ENCODE measurements around the gene ADGRB2.

The ADGRB2 gene

GRCh38 chr1:31748365-31748764, 15.8 kb downstream of the ADGRB2 start:
- DNase-seq = no peak

- DNase-seq = no peak
Measured at GRCh38 chr1:31747304-31747703, 16.8 kb downstream of the ADGRB2 start.

- no peak for DNase-seq
Measured at GRCh38 chr1:31746687-31747086, 17.5 kb downstream of the ADGRB2 start.

GRCh38 chr1:31745946-31746670, 18.0 kb downstream of the ADGRB2 start:
- DNase-seq = no peak

- peak; percentile 60 for DNase-seq
Measured at GRCh38 chr1:31745096-31745945, 18.8 kb downstream of the ADGRB2 start.

GRCh38 chr1:31744165-31744888, 19.8 kb downstream of the ADGRB2 start:
- peak; percentile 35 for DNase-seq

GRCh38 chr1:31742462-31743212, 21.5 kb downstream of the ADGRB2 start:
- no peak for DNase-seq

GRCh38 chr1:31739346-31739745, 24.8 kb downstream of the ADGRB2 start:
- DNase-seq = peak; percentile 60

- peak; percentile 19 for DNase-seq
Measured at GRCh38 chr1:31736675-31737074, 27.5 kb downstream of the ADGRB2 start.

- no peak for DNase-seq
Measured at GRCh38 chr1:31735571-31735970, 28.6 kb downstream of the ADGRB2 start.

- no peak for DNase-seq
Measured at GRCh38 chr1:31734582-31735107, 29.5 kb downstream of the ADGRB2 start.

- no peak for DNase-seq
Measured at GRCh38 chr1:31733389-31734219, 30.5 kb downstream of the ADGRB2 start.

- DNase-seq = no peak
Measured at GRCh38 chr1:31732751-31733289, 31.3 kb downstream of the ADGRB2 start.

- no peak for DNase-seq
Measured at GRCh38 chr1:31732343-31732742, 31.8 kb downstream of the ADGRB2 start.

GRCh38 chr1:31731049-31731565, 33.0 kb downstream of the ADGRB2 start:
- no peak for DNase-seq

GRCh38 chr1:31730336-31731048, 33.6 kb downstream of the ADGRB2 start:
- no peak for DNase-seq

- no peak for DNase-seq
Measured at GRCh38 chr1:31727849-31728248, 36.3 kb downstream of the ADGRB2 start.

- no peak for DNase-seq
Measured at GRCh38 chr1:31727195-31727594, 36.9 kb downstream of the ADGRB2 start.

GRCh38 chr1:31726715-31727114, 37.4 kb downstream of the ADGRB2 start:
- no peak for DNase-seq

All from CD4-positive, alpha-beta T cell treated with Interleukin-21 for 1 hour (primary cell).